Measurements from ENCODE around the gene CABP1. TPM values are rescaled to one million over a fixed set of nuclear protein-coding genes. Genes with fewer than 3 reads are reported as not detected.

Gene CABP1
- total RNA-seq, 1 experiment from 2014 or later, result not detected

DNA sequence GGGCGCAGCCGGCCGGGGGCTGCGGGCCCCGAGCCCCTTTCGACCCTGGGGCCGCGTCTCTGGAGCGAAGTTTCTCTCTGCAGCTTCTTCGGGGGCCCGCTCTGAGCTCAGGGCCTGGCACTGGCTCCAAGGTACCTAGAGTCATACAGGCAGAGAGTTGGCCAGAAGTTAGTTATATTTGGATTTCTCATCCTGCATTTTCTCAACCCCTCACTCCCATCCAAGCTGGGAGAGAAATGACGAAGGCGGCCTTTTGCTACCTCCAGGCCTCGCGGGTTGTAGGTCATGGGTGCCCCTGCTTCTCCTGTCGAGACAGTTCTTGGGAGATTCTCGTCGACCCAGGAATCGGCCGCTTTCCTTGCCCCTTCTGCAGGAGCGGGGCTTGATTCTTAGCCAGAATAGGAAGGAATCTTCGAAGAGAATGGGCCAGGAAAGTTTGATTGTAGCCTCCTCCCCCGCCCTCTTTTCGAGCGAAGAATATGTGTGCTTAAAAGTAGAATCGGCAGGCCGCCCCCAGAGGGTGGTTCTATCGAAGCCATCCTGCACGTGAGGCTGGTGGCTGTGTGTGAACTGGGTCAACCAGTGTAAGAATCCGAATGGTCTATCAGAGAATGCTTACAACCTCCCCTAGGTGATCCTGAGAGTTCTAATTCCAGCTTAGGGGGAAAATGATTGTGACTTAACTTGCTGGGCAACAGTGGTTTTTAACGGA, 47.3 kb downstream of the CABP1 start:
- H3F3A ChIP-seq (ENCODE audit: insufficient read depth, low read depth), result peaks cover 6% of the 10 kb centered on the region; the same call in 1 of the 2 replicates
- TF ChIP-seq, protein P1, sequence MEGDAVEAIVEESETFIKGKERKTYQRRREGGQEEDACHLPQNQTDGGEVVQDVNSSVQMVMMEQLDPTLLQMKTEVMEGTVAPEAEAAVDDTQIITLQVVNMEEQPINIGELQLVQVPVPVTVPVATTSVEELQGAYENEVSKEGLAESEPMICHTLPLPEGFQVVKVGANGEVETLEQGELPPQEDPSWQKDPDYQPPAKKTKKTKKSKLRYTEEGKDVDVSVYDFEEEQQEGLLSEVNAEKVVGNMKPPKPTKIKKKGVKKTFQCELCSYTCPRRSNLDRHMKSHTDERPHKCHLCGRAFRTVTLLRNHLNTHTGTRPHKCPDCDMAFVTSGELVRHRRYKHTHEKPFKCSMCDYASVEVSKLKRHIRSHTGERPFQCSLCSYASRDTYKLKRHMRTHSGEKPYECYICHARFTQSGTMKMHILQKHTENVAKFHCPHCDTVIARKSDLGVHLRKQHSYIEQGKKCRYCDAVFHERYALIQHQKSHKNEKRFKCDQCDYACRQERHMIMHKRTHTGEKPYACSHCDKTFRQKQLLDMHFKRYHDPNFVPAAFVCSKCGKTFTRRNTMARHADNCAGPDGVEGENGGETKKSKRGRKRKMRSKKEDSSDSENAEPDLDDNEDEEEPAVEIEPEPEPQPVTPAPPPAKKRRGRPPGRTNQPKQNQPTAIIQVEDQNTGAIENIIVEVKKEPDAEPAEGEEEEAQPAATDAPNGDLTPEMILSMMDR (conservative IDR thresholded peaks at IDR 0.05), result no peak
- no peak for TF ChIP-seq EZH2 (IDR thresholded peaks at IDR 0.05; ENCODE audit: low read depth)
- peak overlapping the region; percentile 82 for H3K4me3 ChIP-seq
- no peaks in the 10 kb centered on the region for H3K36me3 ChIP-seq (ENCODE audit: low read depth)
- no peaks in the 10 kb centered on the region for H3K9me2 ChIP-seq (ENCODE audit: insufficient read depth)
- no peak overlapping the region; the same call in 1 of the 2 replicates for H3K27ac ChIP-seq
- no peaks in the 10 kb centered on the region for H3K9me3 ChIP-seq (ENCODE audit: insufficient read depth, low read depth)
- H3K4me1 ChIP-seq (replicated peaks; ENCODE audit: insufficient read depth), result peaks cover 29% of the 10 kb centered on the region
- H2AFZ ChIP-seq, result peak overlapping the region; percentile 71
- peaks cover 54% of the 10 kb centered on the region for H3K79me2 ChIP-seq (ENCODE audit: low read depth)
- peaks cover 36% of the 10 kb centered on the region for H4K20me1 ChIP-seq (ENCODE audit: insufficient read depth)
- peak in 1 of 2 experiments; percentile 9 for DNase-seq
- ChIA-PET POLR2A (ENCODE audit: unreplicated experiment) (interaction anchor here (0.6 kb wide), 2 partner anchors 666 to 1390 kb away, joined by 5 to 8 read pairs; no protein-coding TSS in a partner anchor), CTCF (no interaction called here)
- BruUV-seq (replicated peaks), result TSS peak; percentile 34
- intact Hi-C loops (cut with micrococcal nuclease; ENCODE audit: unreplicated experiment), result loop anchor here (2.0 kb wide), 1 partner anchor 105 kb away; no protein-coding TSS in a partner anchor
- no peaks in the 10 kb centered on the region for H3K27me3 ChIP-seq (ENCODE audit: insufficient read depth, low read depth)
- H3K4me2 ChIP-seq, result peak overlapping the region; percentile 93

DNA sequence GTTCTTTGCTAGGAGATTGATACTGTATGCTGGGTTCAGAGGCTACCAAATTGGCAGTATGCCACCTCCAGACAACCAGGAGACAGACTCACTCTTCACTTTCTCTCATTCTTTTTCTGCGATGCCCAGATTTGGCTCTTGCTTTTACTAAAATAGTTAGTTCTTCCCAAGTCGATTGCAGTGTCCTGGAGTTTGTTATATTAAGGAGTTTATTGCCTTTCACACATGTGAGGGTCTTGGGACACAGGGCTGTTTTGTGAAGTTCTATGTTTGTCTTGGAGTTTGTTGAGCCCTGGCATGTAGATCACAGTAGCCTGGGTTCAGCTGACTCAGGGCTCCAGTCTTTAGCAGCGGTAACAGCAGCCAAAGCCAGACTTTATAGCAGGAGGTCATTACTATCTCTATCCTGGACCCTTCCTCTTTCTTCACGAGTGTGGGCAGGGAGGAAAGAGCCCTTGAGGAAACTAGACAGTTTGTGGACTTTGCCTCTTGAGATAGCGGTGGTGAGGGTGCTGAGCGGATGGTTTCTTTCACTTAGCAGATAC, 48.2 kb downstream of the CABP1 start:
- TF ChIP-seq, protein P1 (conservative IDR thresholded peaks at IDR 0.05), result no peak
- no TSS peak for BruUV-seq (replicated peaks)
- ChIA-PET POLR2A (ENCODE audit: unreplicated experiment) (no interaction called here), CTCF (no interaction called here)
- Histone ChIP-seq H3K4me1 (replicated peaks; ENCODE audit: insufficient read depth) (peaks cover 29% of the 10 kb centered on the region), H3K9me2 (ENCODE audit: insufficient read depth) (no peaks in the 10 kb centered on the region), H2AFZ (no peak overlapping the region), H3K36me3 (ENCODE audit: low read depth) (no peaks in the 10 kb centered on the region), H3F3A (ENCODE audit: insufficient read depth, low read depth) (peaks cover 6% of the 10 kb centered on the region; the same call in 1 of the 2 replicates), H3K79me2 (ENCODE audit: low read depth) (peaks cover 59% of the 10 kb centered on the region), H3K27me3 (ENCODE audit: insufficient read depth, low read depth) (no peaks in the 10 kb centered on the region), H3K9me3 (ENCODE audit: insufficient read depth, low read depth) (no peaks in the 10 kb centered on the region), H3K4me2 (peak overlapping the region; percentile 93), H4K20me1 (ENCODE audit: insufficient read depth) (peaks cover 41% of the 10 kb centered on the region), H3K27ac (no peak overlapping the region), H3K4me3 (peak overlapping the region; percentile 82)
- DNase-seq, result no peak
- intact Hi-C loops (cut with micrococcal nuclease; ENCODE audit: unreplicated experiment), result no loop called here

DNA sequence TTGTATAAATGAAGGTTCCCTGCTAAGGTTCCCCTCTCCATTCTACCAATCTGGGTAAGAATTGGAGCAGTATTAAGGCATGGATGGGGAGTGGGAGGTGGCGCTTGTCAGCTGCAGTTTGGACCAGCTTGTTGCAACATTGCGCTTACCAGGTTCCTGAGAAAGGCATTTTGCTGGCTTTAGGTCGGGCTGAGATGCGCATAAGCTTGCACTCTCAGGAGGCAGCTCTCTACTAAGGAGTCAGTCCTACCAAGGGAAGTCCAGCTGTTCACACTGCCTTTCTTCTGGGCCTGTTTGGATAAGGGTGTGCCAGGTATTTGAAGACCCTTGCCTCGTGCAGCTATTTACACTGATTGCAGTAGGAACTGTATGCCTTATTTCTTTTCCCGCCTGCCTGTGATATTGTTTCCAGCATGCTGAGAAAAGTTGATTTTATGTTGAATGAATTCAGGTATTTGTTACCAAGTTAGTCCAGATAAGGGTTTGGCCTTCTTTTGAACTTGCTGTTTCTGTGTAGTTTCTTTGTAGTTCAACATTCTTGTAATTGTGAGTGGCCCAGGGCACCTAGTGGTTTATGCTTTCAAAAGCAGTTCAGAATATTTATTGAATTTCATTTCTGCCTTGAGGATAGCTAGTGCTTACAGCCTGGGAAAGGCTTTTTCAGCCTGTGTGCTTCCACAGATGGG, 49.1 kb downstream of the CABP1 start:
- no peak for DNase-seq
- H3K4me3 ChIP-seq, result peak overlapping the region; percentile 82; the same call in 1 of the 2 replicates
- H3K79me2 ChIP-seq (ENCODE audit: low read depth), result peaks cover 59% of the 10 kb centered on the region
- peaks cover 1% of the 10 kb centered on the region; the same call in 1 of the 2 replicates for H3F3A ChIP-seq (ENCODE audit: insufficient read depth, low read depth)
- H3K9me3 ChIP-seq (ENCODE audit: insufficient read depth, low read depth), result no peaks in the 10 kb centered on the region
- TF ChIP-seq EZH2 (IDR thresholded peaks at IDR 0.05; ENCODE audit: low read depth), result no peak
- TF ChIP-seq, protein P1 (conservative IDR thresholded peaks at IDR 0.05), result no peak
- H3K4me1 ChIP-seq (replicated peaks; ENCODE audit: insufficient read depth), result peaks cover 29% of the 10 kb centered on the region
- H3K27ac ChIP-seq, result no peak overlapping the region
- no peaks in the 10 kb centered on the region for H3K27me3 ChIP-seq (ENCODE audit: insufficient read depth, low read depth)
- POLR2A ChIA-PET (ENCODE audit: unreplicated experiment), result interaction anchor here (0.6 kb wide), 1 partner anchor 14 kb away, joined by 3 read pairs; no protein-coding TSS in a partner anchor
- no TSS peak for BruUV-seq (replicated peaks)
- H2AFZ ChIP-seq, result no peak overlapping the region
- no peaks in the 10 kb centered on the region for H3K9me2 ChIP-seq (ENCODE audit: insufficient read depth)
- H4K20me1 ChIP-seq (ENCODE audit: insufficient read depth), result peaks cover 41% of the 10 kb centered on the region
- CTCF ChIA-PET, result interaction anchor here (0.6 kb wide), 1 partner anchor 16 kb away, joined by 3 read pairs; no protein-coding TSS in a partner anchor
- H3K4me2 ChIP-seq, result peak overlapping the region; percentile 93
- peaks cover 2% of the 10 kb centered on the region; the same call in 1 of the 2 replicates for H3K36me3 ChIP-seq (ENCODE audit: low read depth)
- intact Hi-C loops (cut with micrococcal nuclease; ENCODE audit: unreplicated experiment), result no loop called here
